ENCODE data around the gene PITPNM2.

Gene PITPNM2

DNA sequence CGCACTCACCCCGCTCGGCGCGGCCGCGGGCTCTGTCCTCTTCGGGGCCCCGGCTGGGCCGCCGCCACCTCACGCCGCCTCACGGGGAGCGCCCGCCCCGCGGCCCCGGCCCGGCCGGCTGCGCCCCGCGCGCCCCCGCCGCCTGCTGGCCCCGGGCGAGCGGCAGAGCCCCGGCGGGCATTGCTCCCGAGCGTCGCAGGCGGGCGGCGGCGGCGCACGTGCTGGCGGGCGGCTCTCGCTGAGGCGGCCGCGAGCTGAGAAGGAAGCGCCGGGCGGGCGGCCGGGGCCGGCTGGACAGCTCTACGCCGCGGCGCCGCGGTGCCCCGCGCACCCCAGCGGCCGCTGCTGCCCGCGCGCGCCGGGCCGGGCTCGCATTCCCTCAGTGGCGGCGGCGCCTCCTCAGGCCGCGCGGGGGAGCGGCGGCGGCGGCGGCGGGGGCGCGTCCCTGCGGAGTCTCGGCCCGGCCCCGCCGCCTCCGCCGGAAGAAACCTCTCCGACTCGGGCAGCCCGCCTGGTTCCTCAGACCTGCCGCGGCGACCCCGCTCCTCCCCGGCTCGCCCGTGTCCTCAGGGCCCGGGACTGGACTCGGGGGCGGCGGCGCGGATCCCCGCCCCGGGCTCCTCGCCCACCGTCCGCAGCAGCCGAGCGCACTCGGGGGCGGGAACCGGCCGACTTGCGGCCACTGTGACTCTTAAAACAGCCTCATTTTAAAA is at the start of gene PITPNM2:
PITPNM2 (minus strand) TSS at position 347 of the 713 bp plus-strand sequence. CDS start 116,500 bp downstream, outside the sequence.
- in situ Hi-C loops (cut with HindIII; ENCODE audit: low pct_unique_long_range_greater_than_20kb, low sequenced_read_pairs), result no loop called here
- no peak for TF ChIP-seq JUND (IDR thresholded peaks at IDR 0.05; ENCODE audit: low read depth)
- peak; percentile 77 to 90 for DNase-seq (ENCODE audit: low read depth in 1 of 2, low spot score in 1 of 2)

- in situ Hi-C loops (cut with HindIII; ENCODE audit: low pct_unique_long_range_greater_than_20kb, low sequenced_read_pairs), result no loop called here
- TF ChIP-seq JUND (IDR thresholded peaks at IDR 0.05; ENCODE audit: low read depth), result no peak
- DNase-seq (ENCODE audit: low read depth in 1 of 2, low spot score in 1 of 2), result no peak
These were observed 49.5 kb upstream of the PITPNM2 start for GRCh38 chr12:123200414-123200813.

GRCh38 chr12:123199936-123200335 is 49.0 kb upstream of the PITPNM2 start:
- DNase-seq (ENCODE audit: low read depth in 1 of 2, low spot score in 1 of 2), result no peak
- in situ Hi-C loops (cut with HindIII; ENCODE audit: low pct_unique_long_range_greater_than_20kb, low sequenced_read_pairs), result no loop called here
- TF ChIP-seq JUND (IDR thresholded peaks at IDR 0.05; ENCODE audit: low read depth), result no peak

DNA sequence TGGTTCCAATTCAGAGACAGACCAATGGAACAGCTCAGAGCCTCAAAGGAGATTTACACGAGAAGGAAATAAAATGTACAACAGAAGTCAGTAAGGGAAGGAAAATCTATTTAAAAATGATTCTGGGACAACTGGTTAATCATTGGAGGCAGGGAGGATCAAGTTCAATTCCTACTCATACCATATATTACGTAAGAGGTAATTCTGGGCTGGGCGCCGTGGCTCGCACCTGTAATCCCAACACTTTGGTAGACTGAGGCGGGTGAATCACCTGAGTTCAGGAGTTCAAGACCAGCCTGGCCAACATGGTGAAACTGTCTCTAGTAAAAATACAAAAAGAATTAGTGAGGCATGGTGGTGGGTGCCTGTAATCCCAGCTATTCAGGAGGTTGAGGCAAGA is 36.7 kb upstream of the PITPNM2 start:
- DNase-seq (ENCODE audit: low read depth in 1 of 2, low spot score in 1 of 2), result no peak
- no peak for TF ChIP-seq JUND (IDR thresholded peaks at IDR 0.05; ENCODE audit: low read depth)
- in situ Hi-C loops (cut with HindIII; ENCODE audit: low pct_unique_long_range_greater_than_20kb, low sequenced_read_pairs), result no loop called here

GRCh38 chr12:123180171-123180570 is 29.3 kb upstream of the PITPNM2 start:
- no peak for DNase-seq (ENCODE audit: low read depth in 1 of 2, low spot score in 1 of 2)
- in situ Hi-C loops (cut with HindIII; ENCODE audit: low pct_unique_long_range_greater_than_20kb, low sequenced_read_pairs), result no loop called here
- no peak for TF ChIP-seq JUND (IDR thresholded peaks at IDR 0.05; ENCODE audit: low read depth)

DNA sequence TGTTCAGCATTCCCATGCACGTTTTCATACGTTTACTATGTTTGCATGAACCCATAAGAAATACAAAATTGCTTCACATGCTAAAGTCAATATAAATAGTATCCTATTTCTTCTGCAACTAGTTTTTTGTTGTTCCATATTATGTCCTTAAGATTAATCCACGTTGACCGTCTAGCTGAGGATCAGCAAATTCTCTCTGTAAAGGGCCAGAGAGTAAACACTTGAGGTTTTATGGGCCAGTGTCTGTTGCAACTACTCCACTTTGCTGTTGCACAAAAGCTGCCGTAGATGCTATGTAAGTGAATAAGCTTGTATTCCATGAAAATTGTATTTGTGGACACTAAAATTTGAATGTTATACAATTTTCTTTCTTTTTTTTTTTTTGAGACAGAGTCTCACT is 21.1 kb upstream of the PITPNM2 start:
- DNase-seq (ENCODE audit: low read depth in 1 of 2, low spot score in 1 of 2), result no peak
- in situ Hi-C loops (cut with HindIII; ENCODE audit: low pct_unique_long_range_greater_than_20kb, low sequenced_read_pairs), result no loop called here
- TF ChIP-seq JUND (IDR thresholded peaks at IDR 0.05; ENCODE audit: low read depth), result no peak

DNA sequence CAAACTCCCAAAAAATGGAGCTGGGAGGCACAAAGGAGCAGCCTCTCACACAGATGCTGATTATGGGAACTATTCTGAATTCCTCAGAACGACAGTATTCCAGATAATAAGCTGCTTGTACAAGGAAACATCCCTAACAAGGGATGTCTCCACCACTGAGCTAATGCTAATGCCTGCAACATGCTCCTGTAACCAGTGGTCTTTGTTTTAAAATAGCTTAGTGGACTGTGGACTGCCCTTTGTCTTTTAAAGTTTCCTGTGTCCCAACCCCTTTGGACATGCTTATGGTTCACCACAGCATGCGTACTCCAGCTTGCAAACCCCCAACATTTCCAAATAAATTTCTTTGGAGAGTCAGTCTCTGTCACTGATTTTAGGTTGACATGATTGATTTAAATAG is 16.4 kb upstream of the PITPNM2 start:
- in situ Hi-C loops (cut with HindIII; ENCODE audit: low pct_unique_long_range_greater_than_20kb, low sequenced_read_pairs), result no loop called here
- no peak for TF ChIP-seq JUND (IDR thresholded peaks at IDR 0.05; ENCODE audit: low read depth)
- DNase-seq (ENCODE audit: low read depth in 1 of 2, low spot score in 1 of 2), result no peak

- TF ChIP-seq JUND (IDR thresholded peaks at IDR 0.05; ENCODE audit: low read depth), result no peak
- in situ Hi-C loops (cut with HindIII; ENCODE audit: low pct_unique_long_range_greater_than_20kb, low sequenced_read_pairs), result no loop called here
These were observed 14.6 kb upstream of the PITPNM2 start for GRCh38 chr12:123165537-123165936.

DNA sequence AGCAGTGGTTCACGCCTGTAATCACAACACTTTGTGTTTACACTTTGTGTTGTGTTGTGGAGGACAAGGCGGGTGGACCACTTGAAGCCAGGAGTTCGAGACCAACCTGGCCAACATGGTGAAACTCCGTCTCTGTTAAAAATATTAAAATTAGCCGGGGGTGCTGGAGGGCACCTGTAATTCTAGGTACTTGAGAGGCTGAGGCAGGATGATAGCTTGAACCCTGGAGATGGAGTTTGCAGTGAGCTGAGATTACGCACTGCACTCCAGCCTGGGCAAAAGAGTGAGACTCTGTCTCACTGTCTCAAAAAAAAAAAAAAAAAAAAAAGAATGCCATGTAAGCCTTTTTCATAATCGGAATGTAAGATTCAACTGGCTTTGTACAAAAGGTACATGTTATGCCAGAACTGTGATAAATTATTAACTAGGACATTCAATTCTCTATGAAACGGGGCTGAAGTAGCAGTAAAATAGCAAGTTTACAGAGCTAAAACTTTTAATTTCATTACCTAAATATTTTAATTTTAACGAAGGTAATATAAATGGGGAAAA is 13.9 kb upstream of the PITPNM2 start:
- TF ChIP-seq JUND (IDR thresholded peaks at IDR 0.05; ENCODE audit: low read depth), result no peak
- in situ Hi-C loops (cut with HindIII; ENCODE audit: low pct_unique_long_range_greater_than_20kb, low sequenced_read_pairs), result no loop called here
- no peak for DNase-seq (ENCODE audit: low read depth in 1 of 2, low spot score in 1 of 2)

More at GRCh38 chr12:123165537-123165936, 14.6 kb upstream of the PITPNM2 start:
- no peak for DNase-seq (ENCODE audit: low read depth in 1 of 2, low spot score in 1 of 2)

DNA sequence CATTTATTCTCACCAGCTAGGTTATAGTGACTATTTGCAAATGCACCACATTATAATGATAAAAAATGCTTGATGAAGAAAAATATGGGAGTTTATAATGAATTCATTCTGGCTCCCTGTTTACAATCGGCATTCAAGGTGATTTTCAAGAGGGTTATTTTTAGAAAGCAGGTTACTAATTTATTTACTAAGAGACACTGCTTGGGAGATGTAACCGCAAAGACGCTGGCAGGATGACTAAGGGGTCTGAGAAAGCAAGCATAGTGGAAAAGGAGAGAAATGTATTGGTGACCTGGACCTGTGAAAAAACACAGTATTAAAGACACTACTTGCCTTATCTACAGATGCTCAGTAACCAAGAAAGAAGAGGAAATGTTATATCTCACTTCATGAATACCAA is 13.3 kb upstream of the PITPNM2 start:
- no peak for DNase-seq (ENCODE audit: low read depth in 1 of 2, low spot score in 1 of 2)
- in situ Hi-C loops (cut with HindIII; ENCODE audit: low pct_unique_long_range_greater_than_20kb, low sequenced_read_pairs), result no loop called here
- no peak for TF ChIP-seq JUND (IDR thresholded peaks at IDR 0.05; ENCODE audit: low read depth)

- TF ChIP-seq JUND (IDR thresholded peaks at IDR 0.05; ENCODE audit: low read depth), result no peak
- in situ Hi-C loops (cut with HindIII; ENCODE audit: low pct_unique_long_range_greater_than_20kb, low sequenced_read_pairs), result no loop called here
- DNase-seq (ENCODE audit: low read depth in 1 of 2, low spot score in 1 of 2), result peak; percentile 21 to 57
These were observed 12.3 kb upstream of the PITPNM2 start for GRCh38 chr12:123163227-123163626.

DNA sequence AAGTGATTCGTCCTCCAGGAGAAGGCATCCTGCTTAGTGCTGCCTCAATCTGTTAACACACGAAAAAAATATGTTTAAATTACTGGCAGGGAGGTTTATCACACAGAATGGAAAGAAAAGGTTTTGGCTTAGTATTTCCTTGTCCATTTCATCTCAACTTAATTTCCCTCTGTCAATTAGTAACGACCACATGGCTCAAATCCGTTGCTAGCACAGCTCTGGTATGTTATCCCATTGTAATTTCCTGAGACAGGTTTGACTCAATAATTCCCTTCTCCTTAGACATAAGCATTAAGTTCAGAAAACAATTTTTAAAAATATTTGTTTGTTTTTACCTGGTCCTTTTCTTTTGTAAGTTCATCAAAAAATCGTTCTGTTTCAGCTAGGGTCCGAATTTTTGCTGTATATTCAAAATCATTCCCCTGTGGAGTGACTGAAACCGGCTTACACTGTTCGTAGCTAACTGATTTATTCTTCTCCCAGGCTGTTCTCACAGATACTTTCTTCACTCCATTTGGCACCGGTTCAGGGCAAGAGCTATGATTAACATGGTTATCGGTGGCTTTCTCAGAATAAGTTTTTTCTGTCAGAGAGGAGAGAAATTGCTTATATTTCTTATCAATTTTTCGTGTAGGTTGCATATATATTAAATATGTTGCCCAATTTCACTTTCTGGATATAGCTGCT is 10.1 kb upstream of the PITPNM2 start:
- no peak for DNase-seq (ENCODE audit: low read depth in 1 of 2, low spot score in 1 of 2)
- no peak for TF ChIP-seq JUND (IDR thresholded peaks at IDR 0.05; ENCODE audit: low read depth)
- in situ Hi-C loops (cut with HindIII; ENCODE audit: low pct_unique_long_range_greater_than_20kb, low sequenced_read_pairs), result no loop called here

- in situ Hi-C loops (cut with HindIII; ENCODE audit: low pct_unique_long_range_greater_than_20kb, low sequenced_read_pairs), result no loop called here
- no peak for DNase-seq (ENCODE audit: low read depth in 1 of 2, low spot score in 1 of 2)
- TF ChIP-seq JUND (IDR thresholded peaks at IDR 0.05; ENCODE audit: low read depth), result no peak
These were observed 3.0 kb upstream of the PITPNM2 start for GRCh38 chr12:123153906-123154305.

All from T47D (cell line).